ENCODE measurements around the gene OR6B3.

OR6B3 gene

DNA sequence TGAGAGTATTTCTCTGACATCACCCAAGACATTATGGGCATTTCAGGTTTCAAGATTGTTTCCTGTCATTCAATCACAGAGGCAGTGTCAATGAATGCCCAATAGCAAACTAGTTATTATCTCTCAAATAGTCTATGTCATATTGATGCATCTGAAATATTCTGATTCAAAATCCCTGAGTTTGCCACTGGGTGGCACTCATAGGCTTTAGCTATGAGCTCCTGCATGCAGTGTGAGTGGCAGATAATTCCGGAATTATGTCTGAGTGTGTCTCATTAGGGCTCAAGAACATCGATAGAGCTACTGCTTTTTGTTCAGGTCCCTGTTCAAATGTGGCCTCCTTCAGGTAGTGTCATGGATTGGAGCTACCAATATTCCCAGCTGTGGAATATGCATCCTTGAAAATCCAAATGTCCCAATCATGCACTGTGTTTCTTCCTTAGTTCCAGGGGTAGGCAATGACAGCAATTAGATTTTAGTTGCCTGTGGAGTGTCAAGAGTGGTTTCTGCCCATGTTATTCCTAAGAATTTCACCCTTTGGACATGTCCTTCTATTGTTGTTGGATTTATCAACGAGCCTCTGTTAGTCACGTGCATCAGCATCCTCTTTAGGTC is 7.8 kb upstream of the OR6B3 start:
- TF ChIP-seq, protein P1, sequence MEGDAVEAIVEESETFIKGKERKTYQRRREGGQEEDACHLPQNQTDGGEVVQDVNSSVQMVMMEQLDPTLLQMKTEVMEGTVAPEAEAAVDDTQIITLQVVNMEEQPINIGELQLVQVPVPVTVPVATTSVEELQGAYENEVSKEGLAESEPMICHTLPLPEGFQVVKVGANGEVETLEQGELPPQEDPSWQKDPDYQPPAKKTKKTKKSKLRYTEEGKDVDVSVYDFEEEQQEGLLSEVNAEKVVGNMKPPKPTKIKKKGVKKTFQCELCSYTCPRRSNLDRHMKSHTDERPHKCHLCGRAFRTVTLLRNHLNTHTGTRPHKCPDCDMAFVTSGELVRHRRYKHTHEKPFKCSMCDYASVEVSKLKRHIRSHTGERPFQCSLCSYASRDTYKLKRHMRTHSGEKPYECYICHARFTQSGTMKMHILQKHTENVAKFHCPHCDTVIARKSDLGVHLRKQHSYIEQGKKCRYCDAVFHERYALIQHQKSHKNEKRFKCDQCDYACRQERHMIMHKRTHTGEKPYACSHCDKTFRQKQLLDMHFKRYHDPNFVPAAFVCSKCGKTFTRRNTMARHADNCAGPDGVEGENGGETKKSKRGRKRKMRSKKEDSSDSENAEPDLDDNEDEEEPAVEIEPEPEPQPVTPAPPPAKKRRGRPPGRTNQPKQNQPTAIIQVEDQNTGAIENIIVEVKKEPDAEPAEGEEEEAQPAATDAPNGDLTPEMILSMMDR (IDR thresholded peaks at IDR 0.05; ENCODE audit: low read depth, low read length, missing control alignments): peak; percentile 71
- in situ Hi-C loops (cut with HindIII; ENCODE audit: low sequenced_read_pairs): no loop called here
- no peak overlapping the region for H3K4me3 ChIP-seq (ENCODE audit: low read depth, low read length)
- peak; percentile 29 for DNase-seq (ENCODE audit: low read depth)

DNA sequence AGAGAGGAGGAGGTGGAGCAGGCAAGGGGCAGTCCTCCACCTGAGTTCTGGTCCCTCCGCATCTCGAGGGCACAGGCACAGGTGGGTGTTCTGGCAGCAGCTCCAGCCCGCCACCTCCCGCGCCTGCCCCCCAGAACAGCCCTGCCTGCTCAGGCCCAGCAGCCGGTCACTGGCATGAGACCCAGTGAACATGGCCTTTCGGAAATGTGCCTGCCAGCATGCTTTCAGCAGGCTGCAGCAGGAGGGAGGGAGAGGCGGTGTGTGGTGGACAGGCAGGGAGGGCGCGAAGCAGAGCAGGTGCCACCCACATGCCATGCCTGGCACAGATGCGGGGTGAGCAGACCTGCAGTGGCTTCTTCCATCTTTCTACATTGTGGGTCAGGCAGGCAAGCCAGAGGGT is 3.4 kb upstream of the OR6B3 start:
- TF ChIP-seq, protein P1 (IDR thresholded peaks at IDR 0.05; ENCODE audit: low read depth, low read length, missing control alignments): no peak
- no peak overlapping the region for H3K4me3 ChIP-seq (ENCODE audit: low read depth, low read length)
- in situ Hi-C loops (cut with HindIII; ENCODE audit: low sequenced_read_pairs): no loop called here
- DNase-seq (ENCODE audit: low read depth): no peak

DNA sequence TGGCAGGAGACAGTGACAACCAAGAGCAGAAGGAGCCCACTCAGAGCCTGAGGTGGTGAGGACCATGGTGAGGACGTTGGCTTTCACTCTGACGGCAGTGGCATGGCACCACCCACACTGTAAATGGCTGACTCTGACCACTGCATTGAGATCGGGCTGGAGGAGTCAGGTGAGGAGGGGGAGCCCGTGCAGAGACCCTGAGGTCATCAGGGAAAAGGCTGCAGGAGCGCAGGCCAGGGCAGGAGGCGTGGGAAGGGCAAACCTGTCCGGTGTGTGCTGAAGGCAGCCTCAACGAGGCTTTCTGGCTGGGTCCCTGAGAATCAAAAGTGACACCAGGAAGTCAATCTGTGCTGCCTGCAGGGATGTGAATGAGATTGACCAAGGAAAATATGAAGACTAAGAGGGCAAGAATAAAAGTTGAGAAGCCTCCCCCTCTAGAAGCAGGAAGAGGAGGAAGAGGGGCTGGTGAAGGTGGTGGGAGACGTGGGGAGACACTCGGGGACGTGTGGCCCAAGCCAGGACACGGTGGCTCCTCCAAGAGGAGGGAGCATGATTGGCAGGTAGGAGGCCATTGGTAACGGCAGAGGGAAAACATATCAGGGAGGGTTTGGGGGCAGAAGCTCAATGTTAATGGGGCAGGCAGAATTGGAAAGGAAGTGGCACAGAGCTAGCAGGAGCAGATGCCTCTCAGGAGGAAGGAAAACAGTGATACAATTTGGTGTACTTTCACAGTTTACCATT is 2.0 kb upstream of the OR6B3 start:
- in situ Hi-C loops (cut with HindIII; ENCODE audit: low sequenced_read_pairs): no loop called here
- H3K4me3 ChIP-seq (ENCODE audit: low read depth, low read length): no peak overlapping the region
- no peak for DNase-seq (ENCODE audit: low read depth)
- TF ChIP-seq, protein P1 (IDR thresholded peaks at IDR 0.05; ENCODE audit: low read depth, low read length, missing control alignments): no peak

DNA sequence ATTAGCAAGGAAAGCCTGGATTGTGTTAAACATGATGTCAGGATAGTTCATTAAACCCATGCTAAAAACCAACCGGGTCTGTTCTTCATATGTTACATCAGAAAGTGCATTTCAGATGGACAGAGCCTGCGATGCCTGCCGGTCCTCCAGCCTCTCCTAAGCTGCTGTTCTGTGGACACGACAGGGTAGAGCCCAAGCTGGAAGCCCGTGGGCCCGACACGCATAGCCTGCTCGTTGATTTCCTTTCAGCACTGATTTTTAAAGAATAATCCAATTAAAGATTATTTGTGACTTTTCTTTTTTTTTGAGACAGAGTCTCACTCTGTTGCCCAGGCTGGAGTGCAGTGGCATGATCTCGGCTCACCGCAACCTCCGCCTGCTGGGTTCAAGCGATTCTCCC is 797 bp downstream of the OR6B3 start:
- in situ Hi-C loops (cut with HindIII; ENCODE audit: low sequenced_read_pairs): no loop called here
- TF ChIP-seq, protein P1 (IDR thresholded peaks at IDR 0.05; ENCODE audit: low read depth, low read length, missing control alignments): no peak
- DNase-seq (ENCODE audit: low read depth): no peak
- H3K4me3 ChIP-seq (ENCODE audit: low read depth, low read length): no peak overlapping the region

DNA sequence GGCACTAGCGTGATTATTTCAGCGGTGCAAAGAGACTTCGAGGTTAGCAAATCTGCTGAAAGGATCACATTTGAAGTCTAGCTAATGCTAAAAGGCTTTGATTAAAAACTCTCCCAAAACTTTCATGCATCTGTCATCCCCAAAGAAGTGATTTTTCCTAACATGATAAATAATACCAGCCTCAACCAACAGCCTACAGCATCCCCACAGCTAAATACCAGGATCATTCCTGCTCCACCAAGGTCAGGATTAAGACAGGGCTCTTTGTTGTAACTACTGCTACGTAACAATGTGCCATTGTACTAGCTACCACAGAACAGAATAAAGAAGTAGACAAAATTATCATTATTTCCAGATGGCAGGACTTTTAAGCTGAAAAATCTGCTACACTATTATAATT is 1.6 kb downstream of the OR6B3 start:
- no peak overlapping the region for H3K4me3 ChIP-seq (ENCODE audit: low read depth, low read length)
- TF ChIP-seq, protein P1 (IDR thresholded peaks at IDR 0.05; ENCODE audit: low read depth, low read length, missing control alignments): no peak
- DNase-seq (ENCODE audit: low read depth): no peak
- in situ Hi-C loops (cut with HindIII; ENCODE audit: low sequenced_read_pairs): no loop called here

DNA sequence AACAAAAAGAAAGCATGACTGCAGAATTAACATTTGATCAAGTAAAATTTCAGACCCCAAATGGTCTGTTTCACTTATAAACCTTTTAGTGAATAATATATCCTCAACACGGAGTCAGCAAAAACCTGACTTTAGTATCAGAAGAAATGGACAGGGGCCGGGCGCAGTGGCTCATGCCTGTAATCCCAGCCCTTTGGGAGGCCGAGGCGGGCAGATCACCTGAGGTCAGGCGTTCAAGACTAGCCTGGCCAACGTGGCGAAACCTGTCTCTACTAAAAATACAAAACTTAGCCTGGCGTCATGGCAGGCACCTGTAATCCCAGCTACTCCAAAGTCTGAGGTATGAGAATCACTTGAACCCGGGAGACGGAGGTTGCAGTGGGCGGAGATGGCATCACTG is 3.0 kb downstream of the OR6B3 start:
- TF ChIP-seq, protein P1 (IDR thresholded peaks at IDR 0.05; ENCODE audit: low read depth, low read length, missing control alignments): no peak
- in situ Hi-C loops (cut with HindIII; ENCODE audit: low sequenced_read_pairs): no loop called here
- no peak for DNase-seq (ENCODE audit: low read depth)
- H3K4me3 ChIP-seq (ENCODE audit: low read depth, low read length): no peak overlapping the region

Measured in astrocyte of the cerebellum (primary cell).